ENCODE data around the gene RGS14. TPM values are rescaled to one million over a fixed set of nuclear protein-coding genes. Genes with fewer than 3 reads are reported as not detected.

Gene RGS14
- total RNA-seq, 2 experiments from 2014 or later: 42.8 to 43.5 TPM

DNA sequence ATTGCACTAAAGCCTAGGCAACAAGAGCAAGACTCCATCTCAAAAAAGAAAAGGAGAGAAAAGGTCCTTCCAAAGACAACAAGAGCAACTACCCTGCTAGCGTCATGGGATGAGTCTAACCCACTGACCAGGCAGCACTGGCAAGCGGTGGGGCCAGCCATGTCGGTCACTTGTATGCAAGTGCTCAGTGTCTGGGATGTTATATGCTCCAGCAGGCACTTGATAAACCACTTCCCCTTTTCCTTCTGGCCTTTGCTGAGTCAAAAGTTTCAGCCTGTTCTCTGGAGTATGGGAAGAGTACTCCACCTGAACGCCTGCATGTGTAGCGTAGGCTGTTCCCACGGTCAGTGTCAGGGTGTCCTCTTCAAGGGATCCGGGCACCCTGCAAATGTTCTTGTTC, 36.8 kb upstream of the RGS14 start:
- ChIA-PET CTCF (interaction anchor here (1.0 to 2.0 kb wide), 4 partner anchors 11 to 181 kb away, joined by 3 to 6 read pairs (median 4); no protein-coding TSS in a partner anchor), POLR2A (no interaction called here)

DNA sequence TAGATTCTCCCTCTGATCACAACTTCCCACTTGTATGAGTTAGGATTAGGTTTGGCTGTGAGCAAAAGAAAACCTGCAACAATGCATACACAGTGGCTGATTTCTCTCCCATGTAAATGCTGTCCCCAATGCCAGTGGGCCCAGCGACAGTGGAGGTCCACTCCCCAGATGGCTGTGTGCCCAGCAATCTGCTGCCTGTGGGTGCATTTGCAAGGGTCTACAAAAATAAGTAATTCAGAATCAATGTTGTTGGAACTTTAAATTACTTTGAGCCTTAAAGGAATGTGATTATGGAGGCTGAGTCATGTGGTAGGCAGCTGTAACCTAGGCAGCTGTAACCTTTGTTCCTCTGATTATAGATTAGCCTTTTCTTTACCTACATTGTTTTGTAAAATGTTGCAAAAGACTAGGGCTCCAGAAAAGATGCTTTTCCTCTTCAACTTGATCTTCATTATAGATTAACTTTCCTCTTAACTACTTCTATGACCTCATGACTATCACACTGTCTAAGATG, 31.8 kb upstream of the RGS14 start:
- CTCF ChIA-PET: interaction anchor here (0.7 to 1.1 kb wide), 3 partner anchors 16 to 119 kb away, joined by 3 read pairs; no protein-coding TSS in a partner anchor
- POLR2A ChIA-PET: no interaction called here

DNA sequence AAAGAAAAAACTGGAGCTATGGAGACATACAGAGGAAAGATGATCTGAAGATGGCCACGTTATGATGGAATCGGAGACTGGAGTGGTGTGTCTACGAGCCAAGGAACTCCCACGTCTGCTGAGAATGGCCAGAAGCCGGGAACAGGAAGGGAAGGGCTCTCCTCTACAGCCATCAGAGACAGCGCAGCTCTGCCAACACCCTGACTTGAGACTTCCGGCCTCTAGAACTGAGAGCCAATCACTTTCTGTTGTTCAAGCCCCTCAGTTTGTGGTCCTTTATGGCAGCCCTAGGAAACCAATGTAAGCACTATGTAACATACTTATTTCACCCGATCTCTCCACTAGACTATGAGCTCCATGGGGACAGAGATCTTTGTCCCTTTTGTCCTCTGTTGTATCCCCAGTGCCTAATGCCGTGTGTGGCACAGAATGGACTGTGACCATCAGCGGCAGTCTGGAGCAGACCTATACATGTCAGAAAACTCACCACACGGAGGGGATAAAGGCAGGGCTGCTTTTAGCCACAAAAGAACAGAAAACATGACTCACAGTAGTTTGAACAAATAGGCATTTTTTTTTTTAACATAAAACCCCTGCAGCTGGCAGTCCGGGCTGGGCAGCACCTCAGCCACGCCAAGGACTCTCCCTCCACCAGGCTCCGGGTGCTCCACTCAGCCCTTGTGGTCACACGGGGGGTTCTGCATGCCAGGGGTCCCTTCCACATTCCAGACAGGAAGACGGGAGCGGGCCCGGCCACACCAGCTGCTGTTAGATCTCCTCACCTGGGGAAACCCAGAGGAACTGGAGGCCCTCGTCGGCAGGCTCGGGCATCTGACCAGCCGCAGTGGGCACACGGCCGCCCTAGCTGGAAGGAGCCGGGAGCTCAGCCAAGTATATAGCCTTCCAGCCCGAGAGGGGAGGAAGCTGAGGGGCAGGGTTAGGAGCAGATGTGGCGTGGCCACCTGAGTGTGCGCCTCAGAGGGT, 29.9 kb upstream of the RGS14 start:
- CTCF ChIA-PET: interaction anchor here (0.8 to 1.7 kb wide), 10 partner anchors 9 to 128 kb away, joined by 3 to 7 read pairs (median 4); no protein-coding TSS in a partner anchor
- POLR2A ChIA-PET: interaction anchor here (0.5 kb wide), 1 partner anchor 1072 kb away, joined by 3 read pairs; no protein-coding TSS in a partner anchor

DNA sequence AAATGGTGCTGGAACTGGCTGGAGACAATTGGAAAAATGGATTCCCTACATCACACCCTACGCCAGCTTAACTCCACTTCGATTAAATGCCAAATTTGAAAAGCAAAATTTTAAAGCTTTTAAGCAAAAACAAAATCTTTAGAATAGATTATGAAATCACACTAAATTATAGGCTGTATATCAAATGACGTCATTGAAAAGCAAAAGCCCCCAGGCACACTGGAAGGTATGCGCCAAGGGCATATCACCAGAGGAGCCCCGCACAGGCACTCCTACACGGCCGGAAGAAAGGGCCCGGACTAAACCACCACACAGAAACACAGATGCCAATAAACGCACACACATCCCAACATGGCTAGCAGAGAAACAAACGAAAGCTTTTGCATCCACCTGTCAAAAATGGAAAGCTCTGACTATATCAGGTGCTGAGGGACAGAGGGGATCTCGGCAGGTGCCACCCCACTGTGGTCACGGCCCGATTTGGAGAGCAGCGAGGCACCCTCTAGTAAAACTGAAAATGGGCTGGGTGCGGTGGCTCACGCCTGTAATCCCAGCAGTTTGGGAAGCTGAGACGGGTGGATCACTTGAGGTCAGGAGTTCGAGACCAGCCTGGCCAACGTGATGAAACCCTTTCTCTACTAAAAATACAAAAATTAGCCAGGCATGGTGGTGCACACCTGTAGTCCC, 29.0 kb upstream of the RGS14 start:
- CTCF ChIA-PET: interaction anchor here (0.8 to 1.7 kb wide), 5 partner anchors 10 to 126 kb away, joined by 3 to 7 read pairs (median 5); no protein-coding TSS in a partner anchor
- POLR2A ChIA-PET: no interaction called here

DNA sequence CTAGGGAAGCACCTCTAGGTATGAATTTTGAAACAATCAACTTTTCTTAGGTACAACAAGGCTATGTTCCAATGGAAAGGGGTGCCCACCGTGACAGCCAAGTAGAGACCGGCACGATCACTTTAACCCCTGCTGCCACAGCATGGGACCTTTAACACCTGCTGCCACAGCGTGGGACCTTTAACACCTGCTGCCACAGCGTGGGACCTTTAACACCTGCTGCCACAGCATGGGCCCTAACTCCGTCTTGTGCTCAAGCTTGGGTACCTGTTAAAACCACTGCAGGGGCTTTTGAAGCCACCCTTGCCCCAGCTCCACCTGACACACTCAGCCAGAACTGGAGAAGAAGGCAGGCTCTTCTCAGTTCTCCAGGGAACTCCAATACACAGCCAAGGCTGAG, 27.8 kb upstream of the RGS14 start:
- CTCF ChIA-PET: no interaction called here
- POLR2A ChIA-PET: no interaction called here

DNA sequence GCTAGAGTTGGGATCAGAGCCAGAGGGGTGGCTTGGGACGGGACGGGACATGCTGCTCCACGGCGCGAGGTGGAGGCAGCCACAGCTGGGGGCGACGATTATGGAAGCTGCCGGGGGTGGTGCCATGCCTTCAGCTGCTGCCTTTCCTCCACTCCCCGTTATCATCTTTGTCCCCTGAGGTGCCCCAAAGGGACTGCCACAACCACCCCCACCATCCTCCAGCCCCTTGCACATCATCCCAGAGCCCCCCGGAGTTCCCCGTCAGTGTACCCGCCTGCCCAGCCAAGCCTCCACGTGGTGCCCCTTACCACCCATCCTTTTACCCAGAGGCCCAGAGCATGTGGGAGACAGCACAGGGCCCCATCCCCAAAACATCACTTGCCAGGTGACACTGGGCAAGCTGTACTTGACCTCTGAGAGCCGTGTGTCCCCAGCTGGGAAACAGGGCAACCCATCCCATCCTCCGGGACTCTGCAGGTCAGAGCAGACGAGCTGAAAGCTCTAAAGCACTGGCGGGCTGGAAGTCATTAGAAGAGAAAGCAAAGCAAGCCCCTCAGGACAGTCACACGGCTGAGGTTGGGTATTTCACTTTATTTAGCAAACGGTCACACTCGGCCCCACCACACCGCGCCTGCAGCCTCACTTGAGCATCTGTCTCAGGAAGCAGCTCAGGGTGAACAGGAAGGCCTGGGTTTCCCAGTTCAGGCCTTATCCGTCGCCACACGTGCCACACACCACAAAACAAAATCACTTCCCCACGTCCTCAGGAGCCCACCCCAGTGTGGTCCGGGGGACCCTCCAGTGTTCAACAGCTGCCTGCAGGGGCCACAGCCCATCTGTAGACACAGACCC, 26.5 kb upstream of the RGS14 start:
- POLR2A ChIA-PET: no interaction called here

DNA sequence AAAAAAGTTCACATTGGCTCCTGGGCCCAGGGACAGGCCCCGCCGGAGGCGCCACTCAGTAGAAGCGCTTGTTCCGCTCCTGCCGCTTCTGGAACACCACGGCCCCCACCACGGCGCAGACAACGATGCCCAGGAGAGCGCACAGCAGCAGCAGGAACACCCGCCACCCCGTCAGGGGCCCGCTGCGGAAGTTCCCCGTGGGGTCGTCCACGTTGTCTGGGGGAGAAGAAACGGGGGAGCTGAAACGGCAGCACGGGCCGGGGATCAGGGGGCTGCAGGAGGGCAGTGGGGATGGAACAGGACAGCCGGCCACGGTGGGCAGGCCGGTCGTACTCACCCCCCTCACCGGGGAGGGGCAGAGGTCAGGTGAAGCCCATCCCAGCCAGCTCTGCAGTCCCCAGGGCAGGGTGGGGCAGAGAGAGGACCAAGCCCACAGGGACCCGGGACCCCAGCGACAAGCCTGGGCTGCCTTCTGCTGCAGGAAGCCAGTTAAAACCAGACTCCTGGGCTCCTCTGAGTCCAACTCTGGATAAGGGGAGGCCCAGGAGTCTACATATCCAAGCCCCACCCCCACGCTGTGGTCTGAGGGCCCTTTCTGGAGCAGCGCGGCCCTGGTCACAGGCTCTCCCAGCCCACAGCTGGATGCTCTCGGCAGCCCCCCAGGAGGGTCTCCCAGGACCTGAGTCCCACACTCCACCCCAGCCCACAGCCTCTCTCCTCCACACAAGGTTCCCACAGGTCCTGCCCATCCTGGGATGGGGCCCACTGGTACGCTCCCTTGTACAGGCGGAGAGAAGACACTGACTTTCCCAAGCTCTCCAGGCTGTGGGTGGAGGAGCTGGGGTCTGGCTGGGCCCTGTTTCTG, 25.5 kb upstream of the RGS14 start:
- ChIA-PET POLR2A (no interaction called here), CTCF (interaction anchor here (2.2 kb wide), 1 partner anchor 14 kb away, joined by 5 read pairs; no protein-coding TSS in a partner anchor)

More for the DNA sequence above, 26.5 kb upstream of the RGS14 start:
- CTCF ChIA-PET: no interaction called here

DNA sequence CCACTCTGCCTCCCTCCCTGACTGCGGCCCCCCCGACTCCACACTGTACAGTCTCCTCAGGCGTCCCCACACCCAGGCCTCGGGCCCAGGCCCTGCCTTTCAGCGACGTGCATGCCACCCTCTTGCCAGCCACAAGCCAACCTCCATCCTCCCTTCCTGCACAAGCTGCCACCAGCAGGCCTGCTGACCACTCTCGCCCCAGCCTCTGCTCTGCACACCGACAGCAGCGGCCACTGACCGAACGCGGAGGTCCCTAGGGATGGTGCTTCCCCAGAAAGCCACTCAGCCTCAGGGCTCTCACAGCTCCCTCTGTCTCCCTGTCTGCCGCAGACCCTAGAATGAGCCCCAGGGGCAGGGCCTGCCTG, 24.8 kb upstream of the RGS14 start:
- ChIA-PET CTCF (interaction anchor here (2.2 kb wide), 1 partner anchor 14 kb away, joined by 5 read pairs; no protein-coding TSS in a partner anchor), POLR2A (no interaction called here)

DNA sequence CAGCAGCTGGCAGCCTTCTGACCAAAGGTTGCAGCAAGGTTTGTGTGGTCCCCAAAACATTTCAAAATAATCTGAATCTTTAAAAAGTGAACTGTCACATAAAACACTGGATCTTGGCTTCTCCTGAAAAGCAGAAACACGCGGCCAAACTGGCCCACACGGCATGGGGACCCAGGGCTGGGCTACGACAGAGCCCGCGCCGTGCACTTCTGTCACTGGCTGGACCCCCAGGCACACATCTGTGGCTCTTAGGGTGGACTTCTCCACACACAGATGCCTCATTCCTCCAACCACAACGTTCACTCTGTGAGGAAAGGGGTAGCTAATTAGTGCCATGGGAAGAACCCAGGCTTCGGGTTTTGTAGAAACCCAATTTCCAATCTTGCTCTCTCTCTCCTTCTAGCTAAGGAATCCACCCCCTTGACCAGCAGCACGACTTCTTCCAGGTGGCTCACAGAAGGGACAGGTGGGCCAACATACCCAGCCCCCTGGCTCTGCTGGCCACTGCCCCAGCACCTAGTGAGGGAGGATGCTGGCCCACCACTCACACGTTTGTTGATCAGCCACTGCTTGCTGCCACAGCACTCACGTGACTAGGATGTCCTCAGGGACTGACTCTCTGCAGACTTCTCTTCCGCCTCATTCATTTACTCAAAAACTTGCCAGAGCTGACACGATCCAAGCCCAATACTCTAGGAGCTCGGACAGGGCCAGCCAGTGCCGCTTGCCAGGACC, 24.1 kb upstream of the RGS14 start:
- POLR2A ChIA-PET: no interaction called here
- CTCF ChIA-PET: interaction anchor here (2.2 kb wide), 1 partner anchor 15 kb away, joined by 5 read pairs; no protein-coding TSS in a partner anchor

DNA sequence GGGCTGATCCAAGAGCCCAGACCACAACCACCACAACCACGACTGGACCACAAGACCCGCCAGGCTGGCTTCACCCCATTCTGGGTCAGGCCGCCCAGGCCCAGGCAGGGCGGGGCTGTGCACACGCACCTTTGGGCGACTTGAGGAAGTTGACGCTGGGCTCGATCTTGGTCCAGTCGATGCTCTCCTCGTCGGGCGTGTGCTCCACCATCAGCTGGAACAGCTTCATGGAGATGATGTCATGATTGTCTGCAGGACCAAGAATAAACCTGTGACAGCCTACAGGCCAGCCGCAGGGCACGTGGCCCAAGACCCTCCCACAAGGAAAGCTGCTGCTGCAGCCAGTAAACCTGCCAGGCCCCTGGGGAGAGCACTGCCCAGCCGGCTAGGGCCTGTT, 23.6 kb upstream of the RGS14 start:
- CTCF ChIA-PET: interaction anchor here (2.2 kb wide), 1 partner anchor 16 kb away, joined by 5 read pairs; no protein-coding TSS in a partner anchor
- POLR2A ChIA-PET: no interaction called here

DNA sequence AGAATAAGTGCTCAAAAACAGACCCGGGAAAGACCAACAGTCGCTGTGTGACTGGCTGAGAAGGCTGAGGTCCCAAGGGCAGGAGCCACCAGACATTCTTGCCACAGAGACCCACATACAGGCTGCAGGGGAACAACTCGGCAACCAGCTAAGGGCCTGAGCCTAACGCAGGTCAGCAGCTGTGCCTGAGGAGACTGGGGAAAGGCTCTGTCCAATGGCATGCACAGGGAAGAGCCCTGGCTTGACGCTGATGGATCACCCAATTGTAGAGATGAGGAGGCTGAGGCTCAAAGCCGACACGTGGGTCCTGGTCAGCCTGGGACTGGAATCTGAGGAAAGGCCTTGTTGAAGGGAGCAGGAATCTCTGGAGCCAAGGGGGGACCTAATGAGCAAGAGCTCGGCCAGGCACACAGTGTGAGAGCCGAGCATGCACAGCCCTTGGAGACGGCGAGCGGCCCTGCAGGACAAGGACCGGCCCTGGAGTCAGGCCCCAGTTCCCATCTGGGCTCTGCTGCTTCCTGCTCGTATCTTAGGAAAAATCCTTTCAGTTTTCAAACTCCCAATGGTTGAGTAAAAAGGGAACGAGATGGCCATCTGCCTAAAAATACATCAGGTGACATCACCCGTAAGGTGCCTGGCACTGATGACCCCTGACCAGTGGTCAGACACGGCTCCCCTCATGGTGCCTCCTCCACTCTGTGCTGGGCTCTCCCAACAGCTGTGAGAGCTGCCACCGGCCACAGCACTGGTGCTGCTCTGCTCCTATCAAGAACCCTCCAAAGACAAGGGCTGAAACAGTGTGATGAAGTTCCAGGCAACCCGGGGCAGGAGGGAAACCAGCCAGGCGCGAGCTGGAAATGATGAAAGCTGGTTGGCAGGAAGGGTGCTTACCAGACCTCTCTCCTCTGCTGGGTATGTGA, 22.7 kb upstream of the RGS14 start:
- ChIA-PET POLR2A (no interaction called here), CTCF (interaction anchor here (1.7 to 2.0 kb wide), 2 partner anchors 17 to 35 kb away, joined by 4 to 6 read pairs; no protein-coding TSS in a partner anchor)

DNA sequence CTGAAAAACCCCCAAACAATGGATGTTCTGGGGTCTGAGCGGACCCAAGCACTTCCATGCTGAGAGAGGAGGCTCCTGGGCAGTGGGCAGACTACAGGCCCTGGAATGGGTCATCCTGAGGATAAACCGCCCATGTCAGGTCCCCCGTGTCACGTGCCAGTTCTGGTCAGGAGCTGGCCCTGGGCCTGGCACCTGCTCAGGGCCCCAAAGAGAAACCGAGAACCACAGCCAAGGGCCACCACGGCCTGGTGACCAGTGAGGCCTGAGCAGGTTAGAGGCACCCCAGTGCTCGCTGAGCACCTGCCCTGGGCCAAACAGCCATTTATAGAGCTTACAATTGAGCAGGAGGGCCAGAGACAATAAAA, 22.0 kb upstream of the RGS14 start:
- CTCF ChIA-PET: interaction anchor here (0.7 to 2.0 kb wide), 3 partner anchors 18 to 67 kb away, joined by 4 to 6 read pairs (median 4); no protein-coding TSS in a partner anchor
- POLR2A ChIA-PET: no interaction called here

DNA sequence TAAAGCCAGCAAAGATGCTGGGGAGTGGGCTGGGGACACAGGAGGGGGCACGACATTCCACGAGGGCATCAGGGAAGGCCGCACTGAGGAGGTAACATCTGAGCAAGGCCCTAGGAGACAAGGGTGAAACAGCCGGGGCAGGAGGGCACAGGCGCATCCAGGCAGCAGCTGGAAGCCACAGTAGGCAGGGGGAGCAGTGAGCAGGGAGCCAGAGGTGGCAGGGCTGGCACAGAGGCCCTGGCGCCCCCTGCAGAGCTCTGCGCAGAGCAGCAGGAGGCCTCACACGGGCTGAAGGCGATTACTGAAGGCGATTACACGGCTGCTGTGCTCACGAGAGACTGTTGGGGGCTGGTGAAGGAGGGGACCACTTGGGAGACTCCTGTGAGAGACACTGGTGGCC, 21.6 kb upstream of the RGS14 start:
- CTCF ChIA-PET: interaction anchor here (0.7 to 2.0 kb wide), 3 partner anchors 18 to 66 kb away, joined by 4 to 6 read pairs (median 4); no protein-coding TSS in a partner anchor
- POLR2A ChIA-PET: no interaction called here

DNA sequence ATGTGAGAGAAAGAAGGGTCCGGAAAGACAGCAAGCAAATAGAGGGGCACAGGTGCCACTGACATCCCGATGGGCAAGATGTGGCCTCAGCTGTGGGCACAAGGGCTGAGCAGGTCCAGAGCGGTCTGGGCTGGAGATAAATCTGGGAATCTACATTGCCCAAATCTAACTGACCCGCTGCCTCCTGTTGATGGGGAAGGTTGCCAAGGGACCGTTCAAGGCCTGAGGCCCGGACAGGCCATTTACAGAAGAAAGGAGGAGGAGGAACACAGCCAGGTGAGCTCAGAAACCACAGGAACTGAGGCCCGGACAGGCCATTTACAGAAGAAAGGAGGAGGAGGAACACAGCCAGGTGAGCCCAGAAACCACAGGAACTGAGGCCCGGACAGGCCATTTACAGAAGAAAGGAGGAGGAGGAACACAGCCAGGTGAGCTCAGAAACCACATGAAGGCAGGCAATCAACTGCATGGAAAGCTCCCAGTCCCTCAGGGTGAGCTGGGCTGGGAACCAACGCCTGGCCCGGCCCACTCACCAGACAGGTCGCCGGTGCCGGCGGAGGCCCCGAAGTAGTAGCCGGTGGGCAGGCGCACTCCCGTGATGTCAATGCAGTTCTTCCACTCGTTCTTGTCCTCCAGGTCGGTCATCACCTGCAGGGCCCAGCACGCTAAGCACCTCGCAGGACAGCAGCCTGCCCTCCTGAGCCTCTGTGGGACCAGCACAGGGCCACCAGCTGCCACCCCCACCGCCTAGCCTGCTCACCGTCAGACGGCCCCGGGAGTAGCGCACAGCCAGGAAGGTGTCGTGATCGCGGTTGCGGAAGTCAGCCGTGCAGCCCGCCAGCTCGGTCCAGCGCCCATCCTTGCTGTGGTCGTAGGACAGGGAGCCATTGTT, 20.9 kb upstream of the RGS14 start:
- ChIA-PET POLR2A (no interaction called here), CTCF (interaction anchor here (0.7 to 2.0 kb wide), 3 partner anchors 19 to 66 kb away, joined by 4 to 6 read pairs (median 4); no protein-coding TSS in a partner anchor)
